DND-41 (cell line): Measurements from ENCODE around the gene SOS2.
"Not testable (repeated sequence)": the region's sequence is repeated elsewhere in the genome, so short reads cannot be mapped to it uniquely, and the experiment has no call there.

Experiments used
- EZH2 ChIP-seq: IDR thresholded peaks from 3 replicates; pipeline ENCODE4 v1.6.1; 2012; ENCODE audit warnings: borderline replicate concordance, low read depth, mild to moderate bottlenecking, moderate library complexity, low read length, inconsistent platforms; ENCODE audit not compliant: severe bottlenecking
- TF ChIP-seq, protein P1 (sequence below): IDR thresholded peaks from 2 replicates; pipeline ENCODE4 v1.5.1; 2012; ENCODE audit warnings: borderline replicate concordance, low read length, moderate library complexity, mild to moderate bottlenecking; ENCODE audit not compliant: poor library complexity, severe bottlenecking; ENCODE audit errors: extremely low read depth

DNA sequence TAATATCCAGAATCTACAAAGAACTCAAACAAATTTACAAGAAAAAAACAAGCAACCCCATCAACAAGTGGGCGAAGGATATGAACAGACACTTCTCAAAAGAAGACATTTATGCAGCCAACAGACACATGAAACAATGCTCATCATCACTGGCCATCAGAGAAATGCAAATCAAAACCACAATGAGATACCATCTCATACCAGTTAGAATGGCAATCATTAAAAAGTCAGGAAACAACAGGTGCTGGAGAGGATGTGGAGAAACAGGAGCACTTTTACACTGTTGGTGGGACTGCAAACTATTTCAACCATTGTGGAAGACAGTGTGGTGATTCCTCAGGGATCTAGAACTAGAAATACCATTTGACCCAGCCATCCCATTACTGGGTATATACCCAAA lies 152.3 kb downstream of the SOS2 start:
- TF ChIP-seq, protein P1, sequence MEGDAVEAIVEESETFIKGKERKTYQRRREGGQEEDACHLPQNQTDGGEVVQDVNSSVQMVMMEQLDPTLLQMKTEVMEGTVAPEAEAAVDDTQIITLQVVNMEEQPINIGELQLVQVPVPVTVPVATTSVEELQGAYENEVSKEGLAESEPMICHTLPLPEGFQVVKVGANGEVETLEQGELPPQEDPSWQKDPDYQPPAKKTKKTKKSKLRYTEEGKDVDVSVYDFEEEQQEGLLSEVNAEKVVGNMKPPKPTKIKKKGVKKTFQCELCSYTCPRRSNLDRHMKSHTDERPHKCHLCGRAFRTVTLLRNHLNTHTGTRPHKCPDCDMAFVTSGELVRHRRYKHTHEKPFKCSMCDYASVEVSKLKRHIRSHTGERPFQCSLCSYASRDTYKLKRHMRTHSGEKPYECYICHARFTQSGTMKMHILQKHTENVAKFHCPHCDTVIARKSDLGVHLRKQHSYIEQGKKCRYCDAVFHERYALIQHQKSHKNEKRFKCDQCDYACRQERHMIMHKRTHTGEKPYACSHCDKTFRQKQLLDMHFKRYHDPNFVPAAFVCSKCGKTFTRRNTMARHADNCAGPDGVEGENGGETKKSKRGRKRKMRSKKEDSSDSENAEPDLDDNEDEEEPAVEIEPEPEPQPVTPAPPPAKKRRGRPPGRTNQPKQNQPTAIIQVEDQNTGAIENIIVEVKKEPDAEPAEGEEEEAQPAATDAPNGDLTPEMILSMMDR, result not testable (repeated sequence)
- TF ChIP-seq EZH2, result not testable (repeated sequence)
